OCI-LY7 (cell line): ENCODE data around the gene DNAH14. TPM values are rescaled to one million over a fixed set of nuclear protein-coding genes. Genes with fewer than 3 reads are reported as not detected.

Experiments used
- BruUV-seq: library from RNA; stranded (reverse); fragments of 400-500 nt; replicated peaks from 2 replicates; lab custom pipeline; 2021; lab: Mats Ljungman, UMichigan
- CTCF ChIA-PET: fragments of 300-600 bp; sonication (Branson Sonifier 250); formaldehyde crosslinking; loops from one replicate; lab custom pipeline; 2022; ENCODE audit warnings: antibody characterized with exemption; ENCODE audit not compliant: unreplicated experiment; lab: Charles Lee
- POLR2A ChIA-PET: fragments of 300-600 bp; sonication (Branson Sonifier 250); formaldehyde crosslinking; loops from one replicate; lab custom pipeline; 2022; ENCODE audit warnings: antibody characterized with exemption; lab: Charles Lee
- DNase-seq: peaks from one replicate; pipeline ENCODE4 v3.0.0-alpha.2; 2015; ENCODE audit warnings: low spot score
- H2AFZ ChIP-seq: fragments of 200-600 bp; sonication (generic), shearing (Covaris generic); 2 replicates; pipeline ENCODE4 v1.6.1; 2014; ENCODE audit warnings: mild to moderate bottlenecking, antibody characterized with exemption, low read length, moderate library complexity
- H3K27ac ChIP-seq: fragments of 200-600 bp; sonication (generic); 2 replicates; pipeline ENCODE4 v1.5.1; 2014; ENCODE audit warnings: mixed run types, low read depth, mild to moderate bottlenecking, moderate library complexity, low read length, inconsistent platforms; ENCODE audit not compliant: poor library complexity, severe bottlenecking
- H3K36me3 ChIP-seq: fragments of 200-600 bp; sonication (generic); 2 replicates; pipeline ENCODE4 v1.6.1; 2014; ENCODE audit warnings: mild to moderate bottlenecking, antibody characterized with exemption, low read length, moderate library complexity, mixed read lengths; ENCODE audit not compliant: insufficient read depth
- H3K4me1 ChIP-seq: fragments of 200-600 bp; sonication (generic); 2 replicates; pipeline ENCODE4 v1.5.1; 2014; ENCODE audit warnings: mild to moderate bottlenecking, low read length; ENCODE audit not compliant: insufficient read depth, poor library complexity, severe bottlenecking
- H3K4me2 ChIP-seq: fragments of 200-600 bp; sonication (generic); 2 replicates; pipeline ENCODE4 v1.6.1; 2014; ENCODE audit warnings: mild to moderate bottlenecking, low read length
- H3K4me3 ChIP-seq: fragments of 200-600 bp; sonication (generic); 2 replicates; pipeline ENCODE4 v1.5.1; 2014; ENCODE audit warnings: mild to moderate bottlenecking, low read depth, low read length; ENCODE audit not compliant: poor library complexity, severe bottlenecking
- H3K79me2 ChIP-seq: fragments of 200-600 bp; sonication (generic); 2 replicates; pipeline ENCODE4 v1.6.1; 2016; ENCODE audit warnings: low read depth, mild to moderate bottlenecking, low read length, moderate library complexity, mixed read lengths; ENCODE audit not compliant: insufficient read depth
- H3K9me2 ChIP-seq: fragments of 200-600 bp; sonication (generic); 2 replicates; pipeline ENCODE4 v1.6.1; 2016; ENCODE audit warnings: mild to moderate bottlenecking, low read length, mixed read lengths; ENCODE audit not compliant: insufficient read depth
- H3K9me3 ChIP-seq: fragments of 200-600 bp; sonication (generic); 2 replicates; pipeline ENCODE4 v1.6.1; 2014; ENCODE audit warnings: mild to moderate bottlenecking, mixed run types, low read length, mixed read lengths
- H4K20me1 ChIP-seq: fragments of 200-600 bp; sonication (generic); 2 replicates; pipeline ENCODE4 v1.6.1; 2014; ENCODE audit warnings: mild to moderate bottlenecking, antibody characterized with exemption, low read length, moderate library complexity, mixed read lengths; ENCODE audit not compliant: insufficient read depth
- CTCF ChIP-seq: fragments of 200-600 bp; sonication (generic); conservative IDR thresholded peaks from 2 replicates; pipeline ENCODE4 v1.5.1; 2014; ENCODE audit warnings: mild to moderate bottlenecking, antibody characterized with exemption, low read length, moderate library complexity, mixed read lengths
- EZH2phosphoT487 ChIP-seq: fragments of 200-600 bp; sonication (generic); IDR thresholded peaks from 2 replicates; pipeline ENCODE4 v1.6.1; 2018; ENCODE audit warnings: low read depth, borderline replicate concordance, mild to moderate bottlenecking, mixed run types, antibody characterized with exemption, low read length, moderate library complexity, mixed read lengths
- intact Hi-C: fragments of 100-400 bp; cut with micrococcal nuclease; formaldehyde crosslinking; loops from one replicate; pipeline ENCODE4 v1.10.0; 2022; ENCODE audit not compliant: unreplicated experiment
- total RNA-seq, 2 experiments: library from RNA; depleted of rRNA in 1 of 2; stranded (reverse); fragments of >200 nt in 1 of 2; shearing (Covaris generic) in 1 of 2; gene quantifications; 2 replicates each; pipeline ENCODE4 v1.2.3, GENCODE V29; 2014 to 2022

Gene DNAH14
- total RNA-seq, 2 experiments from 2014 or later, result not detected

GRCh38 chr1:225412803-225413351, 483.4 kb downstream of the DNAH14 start:
- no peak for DNase-seq
- Histone ChIP-seq H3K4me2 (no peak overlapping the region), H3K4me1 (no peaks in the 10 kb centered on the region), H4K20me1 (peaks cover 5% of the 10 kb centered on the region; the same call in 1 of the 2 replicates), H3K9me2 (no peaks in the 10 kb centered on the region), H2AFZ (no peak overlapping the region), H3K27ac (no peak overlapping the region), H3K4me3 (no peak overlapping the region), H3K79me2 (peaks cover 92% of the 10 kb centered on the region), H3K36me3 (peaks cover 100% of the 10 kb centered on the region), H3K9me3 (no peaks in the 10 kb centered on the region)
- no TSS peak for BruUV-seq
- intact Hi-C loops, result no loop called here
- CTCF ChIA-PET, result no interaction called here
- POLR2A ChIA-PET, result interaction anchor here (1.1 to 5.0 kb wide), 2 partner anchors 12 to 32 kb away, joined by 3 to 30 read pairs; no protein-coding TSS in a partner anchor
- TF ChIP-seq EZH2phosphoT487 (no peak), CTCF (no peak)

- Histone ChIP-seq H3K9me2 (no peaks in the 10 kb centered on the region), H3K4me2 (no peak overlapping the region), H3K36me3 (peaks cover 100% of the 10 kb centered on the region), H3K4me1 (no peaks in the 10 kb centered on the region), H3K4me3 (no peak overlapping the region), H2AFZ (no peak overlapping the region), H3K79me2 (peaks cover 92% of the 10 kb centered on the region), H3K27ac (no peak overlapping the region), H3K9me3 (no peaks in the 10 kb centered on the region), H4K20me1 (peaks cover 4% of the 10 kb centered on the region; the same call in 1 of the 2 replicates)
- peak; percentile 18 for DNase-seq
- no TSS peak for BruUV-seq
- CTCF ChIA-PET, result interaction anchor here (0.6 kb wide), 1 partner anchor 32 kb away, joined by 5 read pairs; no protein-coding TSS in a partner anchor
- intact Hi-C loops, result no loop called here
- TF ChIP-seq EZH2phosphoT487, result no peak
- TF ChIP-seq CTCF, result peak; percentile 52
- POLR2A ChIA-PET, result interaction anchor here (0.6 to 5.0 kb wide), 4 partner anchors 9 to 31 kb away, joined by 3 to 30 read pairs (median 5); no protein-coding TSS in a partner anchor
These were observed 484.4 kb downstream of the DNAH14 start for GRCh38 chr1:225413708-225414375.
